CD8-positive, alpha-beta memory T cell (primary cell): ENCODE results near the gene CGNL1. TPM values are rescaled to one million over a fixed set of nuclear protein-coding genes. Genes with fewer than 3 reads are reported as not detected.

Experiments used
- CTCF ChIA-PET: fragments of 350-600 bp; sonication (Branson Sonifier 250); formaldehyde crosslinking; loops from one replicate; lab custom pipeline; 2021; ENCODE audit warnings: antibody characterized with exemption; lab: Charles Lee
- POLR2A ChIA-PET: fragments of 350-600 bp; sonication (Branson Sonifier 250); formaldehyde crosslinking; loops from one replicate; lab custom pipeline; 2021; ENCODE audit warnings: antibody characterized with exemption; lab: Charles Lee
- DNase-seq, 5 donors: peaks; one replicate each; pipeline versions ENCODE4 v3.0.0 to v3.0.0-alpha.2; 2020 to 2022; ENCODE audit warnings: mixed read lengths in 1 of 5
- H3K27ac ChIP-seq: one replicate; pipeline ENCODE4 v1.7.0; 2013; ENCODE audit warnings: low read depth, mild to moderate bottlenecking, low read length, moderate library complexity
- H3K27me3 ChIP-seq: 2 replicates; pipeline ENCODE4 v1.7.0; 2013; ENCODE audit warnings: low read length, mild to moderate bottlenecking; ENCODE audit not compliant: insufficient read depth, poor library complexity, severe bottlenecking
- H3K36me3 ChIP-seq: 2 replicates; pipeline ENCODE4 v1.7.0; 2013; ENCODE audit warnings: mild to moderate bottlenecking, low read length, moderate library complexity; ENCODE audit not compliant: insufficient read depth
- H3K4me1 ChIP-seq: 2 replicates; pipeline ENCODE4 v1.7.0; 2013; ENCODE audit warnings: mild to moderate bottlenecking, low read length, moderate library complexity; ENCODE audit not compliant: insufficient read depth
- H3K4me3 ChIP-seq: 2 replicates; pipeline ENCODE4 v1.7.0; 2013; ENCODE audit warnings: mild to moderate bottlenecking, low read length
- H3K9me3 ChIP-seq: 2 replicates; pipeline ENCODE4 v1.7.0; 2013; ENCODE audit warnings: mild to moderate bottlenecking, low read length
- H3K27ac Mint-ChIP-seq, 8 donors: one replicate each; pipeline ENCODE4 v1.8.0; 2020 to 2021; ENCODE audit warnings: mixed read lengths in 8 of 8, mild to moderate bottlenecking in 6 of 8, inconsistent platforms in 3 of 8, moderate library complexity in 3 of 8
- H3K27me3 Mint-ChIP-seq, 2 donors: one replicate each; pipeline ENCODE4 v1.8.0; 2020 to 2021; ENCODE audit warnings: mixed read lengths in 2 of 2, mild to moderate bottlenecking in 1 of 2, moderate library complexity in 1 of 2
- H3K36me3 Mint-ChIP-seq, 3 donors: one replicate each; pipeline ENCODE4 v1.8.0; 2020 to 2021; ENCODE audit warnings: mixed read lengths in 3 of 3, inconsistent platforms in 1 of 3, mild to moderate bottlenecking in 1 of 3
- H3K4me1 Mint-ChIP-seq, 3 donors: one replicate each; pipeline ENCODE4 v1.8.0; 2020 to 2021; ENCODE audit warnings: mixed read lengths in 3 of 3, inconsistent platforms in 1 of 3, mild to moderate bottlenecking in 1 of 3
- H3K4me3 Mint-ChIP-seq, 7 donors: one replicate each; pipeline ENCODE4 v1.8.0; 2020 to 2021; ENCODE audit warnings: mixed read lengths in 7 of 7, mild to moderate bottlenecking in 6 of 7, moderate library complexity in 4 of 7, inconsistent platforms in 2 of 7
- H3K9me3 Mint-ChIP-seq, 5 donors: one replicate each; pipeline ENCODE4 v1.8.0; 2020 to 2022; ENCODE audit warnings: mixed read lengths in 5 of 5, mild to moderate bottlenecking in 3 of 5, moderate library complexity in 2 of 5, inconsistent platforms in 1 of 5
- polyA plus RNA-seq: library from polyadenylated mRNA; unstranded; fragments of 300-500 nt; fragmentation: Illumina TruSeq; gene quantifications from one replicate; pipeline ENCODE4 v1.2.3, GENCODE V29; 2021
- total RNA-seq, 2 experiments: library from RNA; stranded (reverse); gene quantifications; one replicate each; pipeline ENCODE4 v1.2.3, GENCODE V29; 2021

Gene CGNL1
- total and polyA plus RNA-seq, 3 experiments from 2014 or later = not detected

DNA sequence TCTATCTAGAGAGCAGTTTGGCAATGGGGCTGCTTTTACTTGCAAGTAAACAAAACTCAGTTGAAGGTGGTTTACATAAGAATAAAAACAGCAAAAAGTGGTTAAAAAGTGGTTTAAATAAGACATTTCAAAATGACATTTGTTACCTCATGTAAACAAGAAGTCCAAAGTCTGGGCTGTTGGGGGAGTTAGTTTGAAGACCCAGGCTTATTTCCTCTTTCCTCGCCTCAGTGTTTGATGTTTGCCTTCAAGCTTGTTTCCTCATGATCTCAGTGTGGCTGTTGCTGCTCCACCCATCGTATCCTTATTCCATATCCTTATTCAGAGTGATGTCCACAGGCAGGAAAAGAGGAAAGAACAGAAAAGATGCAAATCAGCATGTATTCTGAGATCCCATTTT lies 15.2 kb downstream of the CGNL1 start:
- peaks cover 6 to 12% of the 10 kb centered on the region in 2 donors for H3K27me3 Mint-ChIP-seq

DNA sequence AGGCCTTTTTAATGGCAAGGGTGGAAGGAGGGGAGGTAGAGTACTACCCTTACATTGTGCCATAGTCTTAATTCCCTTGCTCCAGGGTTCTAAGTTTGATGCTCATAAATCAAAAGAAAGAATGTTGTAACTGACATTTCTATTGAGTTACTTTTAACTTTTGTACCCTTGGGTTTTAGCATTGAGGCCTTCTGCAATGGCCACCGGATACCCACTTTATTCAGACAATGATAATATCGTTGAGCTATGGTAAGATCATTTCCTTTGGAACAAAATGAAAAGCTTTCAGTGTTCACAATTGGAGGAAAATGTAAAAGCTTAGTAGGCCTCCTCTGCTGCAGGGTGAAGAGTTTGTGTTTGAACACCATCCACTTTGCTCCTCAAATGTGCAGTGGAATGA lies 16.8 kb downstream of the CGNL1 start:
- no peaks in the 10 kb centered on the region for H3K36me3 Mint-ChIP-seq
- H3K9me3 Mint-ChIP-seq = peaks cover 0 to 3% (median 0%) of the 10 kb centered on the region in 5 donors
- H3K27me3 ChIP-seq = no peaks in the 10 kb centered on the region
- no peaks in the 10 kb centered on the region for H3K36me3 ChIP-seq
- H3K9me3 ChIP-seq = no peaks in the 10 kb centered on the region
- ChIA-PET POLR2A (no interaction called here), CTCF (no interaction called here)
- no peak overlapping the region for H3K4me3 Mint-ChIP-seq
- H3K4me1 ChIP-seq = no peaks in the 10 kb centered on the region
- no peak overlapping the region for H3K27ac Mint-ChIP-seq
- H3K27me3 Mint-ChIP-seq = peaks cover 2 to 8% of the 10 kb centered on the region in 2 donors
- no peak overlapping the region for H3K4me3 ChIP-seq
- no peak overlapping the region for H3K27ac ChIP-seq
- DNase-seq = no peak
- no peaks in the 10 kb centered on the region for H3K4me1 Mint-ChIP-seq

More for the DNA sequence above, 15.2 kb downstream of the CGNL1 start:
- Mint-ChIP-seq H3K27ac (no peak overlapping the region), H3K36me3 (no peaks in the 10 kb centered on the region), H3K4me3 (no peak overlapping the region), H3K9me3 (peaks cover 0 to 3% (median 0%) of the 10 kb centered on the region in 5 donors), H3K4me1 (no peaks in the 10 kb centered on the region)
- Histone ChIP-seq H3K36me3 (no peaks in the 10 kb centered on the region), H3K4me3 (no peak overlapping the region), H3K27ac (no peak overlapping the region), H3K9me3 (no peaks in the 10 kb centered on the region), H3K27me3 (no peaks in the 10 kb centered on the region), H3K4me1 (no peaks in the 10 kb centered on the region)
- no peak for DNase-seq
- ChIA-PET CTCF (no interaction called here), POLR2A (no interaction called here)

DNA sequence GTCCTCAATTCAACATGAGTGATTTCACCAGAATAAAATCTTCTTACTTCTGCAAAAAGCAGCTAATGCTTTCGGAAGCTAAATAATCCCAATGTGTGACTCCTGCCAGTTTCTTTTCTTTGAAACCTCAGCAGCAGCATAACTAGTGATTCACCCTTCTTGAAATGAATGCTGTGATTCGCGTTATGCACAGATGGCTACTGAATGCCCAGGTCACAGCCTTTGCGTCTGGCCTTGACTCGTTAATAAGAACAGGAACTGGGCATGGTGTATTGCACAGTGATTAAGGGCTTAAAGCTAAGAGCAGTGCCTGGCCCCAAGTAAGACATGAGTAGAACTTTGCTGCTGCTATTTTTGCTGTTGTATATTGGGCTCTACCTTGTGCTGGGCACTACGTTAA lies 19.0 kb downstream of the CGNL1 start:
- no peak for DNase-seq
- H3K27ac Mint-ChIP-seq = no peak overlapping the region
- ChIA-PET CTCF (no interaction called here), POLR2A (no interaction called here)
- no peak overlapping the region for H3K4me3 ChIP-seq
- no peaks in the 10 kb centered on the region for H3K4me1 ChIP-seq
- H3K4me1 Mint-ChIP-seq = no peaks in the 10 kb centered on the region
- H3K4me3 Mint-ChIP-seq = no peak overlapping the region
- H3K9me3 Mint-ChIP-seq = peaks cover 0 to 3% (median 0%) of the 10 kb centered on the region in 5 donors
- no peaks in the 10 kb centered on the region for H3K27me3 ChIP-seq
- H3K27me3 Mint-ChIP-seq = peaks cover 6 to 12% of the 10 kb centered on the region in 2 donors
- H3K36me3 Mint-ChIP-seq = no peaks in the 10 kb centered on the region
- no peaks in the 10 kb centered on the region for H3K36me3 ChIP-seq
- H3K9me3 ChIP-seq = no peaks in the 10 kb centered on the region
- H3K27ac ChIP-seq = no peak overlapping the region

DNA sequence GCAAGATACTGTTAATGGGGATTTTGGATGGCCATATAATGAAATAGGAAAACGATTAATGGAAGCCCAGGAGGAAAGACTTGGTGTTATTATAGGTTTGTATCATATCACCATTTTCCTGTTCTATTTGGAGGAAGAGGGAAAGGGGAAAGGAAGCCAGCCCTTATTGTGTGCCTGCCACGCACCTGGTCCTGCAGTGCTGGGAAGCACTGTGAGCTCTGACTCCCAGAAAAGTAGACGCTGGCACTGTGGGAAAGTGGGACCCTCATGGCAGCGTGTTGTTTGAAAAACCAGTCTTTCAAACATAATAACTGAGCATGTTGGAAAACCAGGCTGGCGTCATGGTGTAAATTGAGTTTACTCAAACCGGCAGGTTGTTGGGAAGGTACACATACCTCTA lies 22.0 kb downstream of the CGNL1 start:
- no peaks in the 10 kb centered on the region for H3K4me1 Mint-ChIP-seq
- no peaks in the 10 kb centered on the region for H3K36me3 Mint-ChIP-seq
- Histone ChIP-seq H3K27me3 (no peaks in the 10 kb centered on the region), H3K4me1 (no peaks in the 10 kb centered on the region), H3K9me3 (no peaks in the 10 kb centered on the region), H3K27ac (no peak overlapping the region), H3K36me3 (no peaks in the 10 kb centered on the region), H3K4me3 (no peak overlapping the region)
- CTCF ChIA-PET = no interaction called here
- H3K27ac Mint-ChIP-seq = no peak overlapping the region
- POLR2A ChIA-PET = no interaction called here
- no peaks in the 10 kb centered on the region for H3K9me3 Mint-ChIP-seq
- no peak for DNase-seq
- H3K27me3 Mint-ChIP-seq = peaks cover 6 to 9% of the 10 kb centered on the region in 2 donors
- H3K4me3 Mint-ChIP-seq = no peak overlapping the region

DNA sequence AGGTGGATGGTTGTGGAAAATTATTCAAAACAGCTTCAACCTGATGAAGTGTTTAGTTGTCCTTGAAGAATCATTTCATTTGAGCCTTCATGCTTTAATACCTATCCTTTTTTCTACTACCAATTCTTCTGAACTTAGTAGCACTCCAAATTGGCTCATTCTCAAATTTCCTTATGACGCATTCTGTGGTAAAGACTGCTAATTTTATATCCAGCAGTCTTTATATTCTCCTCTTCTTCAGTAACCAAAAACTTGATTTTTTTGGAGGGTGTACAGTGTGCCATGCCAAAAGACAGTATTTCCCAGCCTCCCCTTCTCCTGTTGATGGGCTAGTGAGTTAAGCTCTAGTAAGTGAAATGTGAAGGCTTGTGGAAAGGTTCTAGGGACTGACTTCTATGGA lies 25.2 kb downstream of the CGNL1 start:
- no peaks in the 10 kb centered on the region for H3K4me1 Mint-ChIP-seq
- H3K27me3 ChIP-seq = no peaks in the 10 kb centered on the region
- no peak overlapping the region for H3K4me3 Mint-ChIP-seq
- no peaks in the 10 kb centered on the region for H3K4me1 ChIP-seq
- H3K36me3 Mint-ChIP-seq = no peaks in the 10 kb centered on the region
- peaks cover 5 to 8% of the 10 kb centered on the region in 2 donors for H3K27me3 Mint-ChIP-seq
- no peak overlapping the region for H3K27ac ChIP-seq
- DNase-seq = no peak
- H3K27ac Mint-ChIP-seq = no peak overlapping the region
- ChIA-PET CTCF (no interaction called here), POLR2A (no interaction called here)
- H3K4me3 ChIP-seq = no peak overlapping the region
- no peaks in the 10 kb centered on the region for H3K36me3 ChIP-seq
- no peaks in the 10 kb centered on the region for H3K9me3 Mint-ChIP-seq
- no peaks in the 10 kb centered on the region for H3K9me3 ChIP-seq

DNA sequence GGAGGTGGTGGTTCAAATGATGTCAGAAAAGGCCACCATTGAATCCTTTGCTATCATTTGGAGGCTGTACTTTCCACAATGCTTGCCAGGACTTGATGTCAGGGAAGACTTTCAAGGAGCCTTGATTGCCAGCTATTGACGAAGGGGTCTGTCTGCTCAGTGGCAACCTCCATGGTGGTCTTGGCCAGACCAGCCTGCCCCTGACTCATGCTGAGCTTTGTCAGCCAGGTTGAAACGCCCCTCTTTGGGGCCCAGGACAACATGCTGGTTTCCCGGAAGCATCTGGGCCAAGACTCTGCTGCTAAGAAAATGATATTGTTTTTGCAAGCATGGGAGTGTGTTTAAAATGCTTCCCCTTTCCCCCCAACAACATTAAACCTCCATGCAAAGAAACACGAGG lies 26.7 kb downstream of the CGNL1 start:
- Mint-ChIP-seq H3K27ac (no peak overlapping the region), H3K27me3 (peaks cover 5 to 6% of the 10 kb centered on the region in 2 donors), H3K36me3 (no peaks in the 10 kb centered on the region), H3K4me1 (no peaks in the 10 kb centered on the region), H3K9me3 (no peaks in the 10 kb centered on the region), H3K4me3 (no peak overlapping the region)
- H3K9me3 ChIP-seq = no peaks in the 10 kb centered on the region
- no peaks in the 10 kb centered on the region for H3K36me3 ChIP-seq
- no peak for DNase-seq
- H3K27me3 ChIP-seq = no peaks in the 10 kb centered on the region
- ChIA-PET POLR2A (no interaction called here), CTCF (no interaction called here)
- no peak overlapping the region for H3K27ac ChIP-seq
- H3K4me3 ChIP-seq = no peak overlapping the region
- H3K4me1 ChIP-seq = no peaks in the 10 kb centered on the region

DNA sequence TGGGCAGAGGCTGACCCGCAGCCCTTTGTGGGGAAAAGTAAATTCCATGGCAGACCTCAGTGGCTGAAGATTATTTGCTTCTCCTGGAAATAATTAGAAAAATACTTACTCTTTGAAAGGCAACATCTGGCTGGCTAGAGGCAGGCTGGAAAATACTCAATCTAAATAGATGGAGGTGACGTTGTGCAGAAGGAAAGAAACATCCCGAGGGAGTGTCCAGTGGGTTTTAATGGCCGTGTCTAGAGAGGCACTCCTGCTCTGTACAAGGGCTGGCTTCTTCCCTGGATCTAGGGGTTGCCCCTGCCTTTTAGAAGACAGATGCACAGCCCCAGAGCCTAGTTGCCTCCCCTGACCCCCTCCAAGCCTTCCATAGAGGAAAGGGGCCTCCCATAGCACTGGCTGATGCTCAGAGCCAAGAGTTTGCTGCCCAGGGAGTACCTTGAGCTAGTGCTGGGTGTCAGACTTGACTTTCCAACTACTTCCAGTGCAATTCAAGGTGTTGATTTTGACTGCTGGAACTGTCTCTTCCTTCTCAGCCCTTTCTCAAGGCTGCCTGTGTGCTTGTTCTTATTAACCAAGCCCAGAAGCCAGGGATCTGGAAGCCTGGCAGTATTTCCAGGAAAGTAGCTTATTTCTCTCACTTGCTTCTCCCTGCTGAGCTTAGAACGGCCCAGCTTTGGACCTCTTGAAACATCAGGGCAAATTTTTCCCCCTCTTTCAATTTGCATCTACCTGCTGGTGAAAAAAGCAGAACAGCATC lies 27.4 kb downstream of the CGNL1 start:
- CTCF ChIA-PET = no interaction called here
- Histone ChIP-seq H3K9me3 (no peaks in the 10 kb centered on the region), H3K27ac (no peak overlapping the region), H3K4me1 (no peaks in the 10 kb centered on the region), H3K27me3 (no peaks in the 10 kb centered on the region), H3K4me3 (no peak overlapping the region), H3K36me3 (no peaks in the 10 kb centered on the region)
- POLR2A ChIA-PET = no interaction called here
- H3K36me3 Mint-ChIP-seq = no peaks in the 10 kb centered on the region
- no peak overlapping the region for H3K4me3 Mint-ChIP-seq
- H3K4me1 Mint-ChIP-seq = no peaks in the 10 kb centered on the region
- no peak overlapping the region for H3K27ac Mint-ChIP-seq
- DNase-seq = no peak
- peaks cover 5% of the 10 kb centered on the region in 2 donors for H3K27me3 Mint-ChIP-seq
- H3K9me3 Mint-ChIP-seq = no peaks in the 10 kb centered on the region

DNA sequence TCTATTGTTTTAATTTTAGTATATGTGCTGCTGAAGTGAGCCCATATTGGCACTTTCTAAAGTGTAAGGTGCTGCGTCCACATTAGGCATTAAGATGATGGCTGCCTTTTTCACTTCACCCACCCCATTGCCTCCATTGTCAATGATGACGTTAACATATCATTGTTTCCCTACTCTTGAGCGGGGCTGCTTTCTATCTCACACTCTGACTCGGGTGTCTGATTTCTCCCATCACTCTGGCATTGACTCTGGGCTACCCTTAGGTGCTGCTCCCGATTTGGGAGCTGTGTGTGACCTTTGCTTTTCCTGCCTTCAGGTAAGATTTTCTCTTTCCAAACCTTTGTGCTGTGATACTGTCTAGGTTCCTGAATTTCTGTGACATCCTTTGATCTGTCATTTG lies 28.8 kb downstream of the CGNL1 start:
- DNase-seq = no peak
- Mint-ChIP-seq H3K36me3 (no peaks in the 10 kb centered on the region), H3K27me3 (peaks cover 1 to 9% of the 10 kb centered on the region in 2 donors)

More for the DNA sequence above, 28.8 kb downstream of the CGNL1 start:
- no peak overlapping the region for H3K27ac Mint-ChIP-seq
- no peaks in the 10 kb centered on the region for H3K4me1 Mint-ChIP-seq
- H3K27me3 ChIP-seq = no peaks in the 10 kb centered on the region
- POLR2A ChIA-PET = no interaction called here
- H3K4me1 ChIP-seq = no peaks in the 10 kb centered on the region
- CTCF ChIA-PET = no interaction called here
- no peaks in the 10 kb centered on the region for H3K36me3 ChIP-seq
- no peak overlapping the region for H3K4me3 ChIP-seq
- H3K27ac ChIP-seq = no peak overlapping the region
- no peaks in the 10 kb centered on the region for H3K9me3 Mint-ChIP-seq
- no peak overlapping the region for H3K4me3 Mint-ChIP-seq
- no peaks in the 10 kb centered on the region for H3K9me3 ChIP-seq
